ENCODE measurements around the gene OR52W1.

The OR52W1 gene

GRCh38 chr11:6199174-6199810 lies at the start of gene OR52W1:
Gene OR52W1, plus strand, starts transcription at chr11:6199224. Its CDS starts 0 bp downstream, at chr11:6199224.
- no peak for TF ChIP-seq TCF12 (IDR thresholded peaks at IDR 0.05; ENCODE audit: low read depth)
- no peak for TF ChIP-seq EGR1 (IDR thresholded peaks at IDR 0.05)
- no peak for TF ChIP-seq USF1 (IDR thresholded peaks at IDR 0.05)
- no peak for TF ChIP-seq CREB1 (IDR thresholded peaks at IDR 0.05; ENCODE audit: low read depth)
- TF ChIP-seq TEAD4 (IDR thresholded peaks at IDR 0.05) = no peak
- no peak for TF ChIP-seq TAF1 (IDR thresholded peaks at IDR 0.05; ENCODE audit: low read depth)
- no peak for TF ChIP-seq REST (IDR thresholded peaks at IDR 0.05; ENCODE audit: low read depth)
- TF ChIP-seq EP300 (IDR thresholded peaks at IDR 0.05; ENCODE audit: borderline replicate concordance) = no peak
- TF ChIP-seq ZBTB7A (IDR thresholded peaks at IDR 0.05; ENCODE audit: low read depth) = no peak
- TF ChIP-seq YY1 (IDR thresholded peaks at IDR 0.05; ENCODE audit: low read depth) = no peak
- TF ChIP-seq FOXM1 (IDR thresholded peaks at IDR 0.05; ENCODE audit: borderline replicate concordance, low read depth) = no peak
- TF ChIP-seq MAX (IDR thresholded peaks at IDR 0.05) = no peak
- no peak for TF ChIP-seq CEBPB (IDR thresholded peaks at IDR 0.05)
- TF ChIP-seq RAD21 (IDR thresholded peaks at IDR 0.05; ENCODE audit: low read depth) = no peak
- no peak for TF ChIP-seq NFIC (IDR thresholded peaks at IDR 0.05)

- no peak for TF ChIP-seq YY1 (IDR thresholded peaks at IDR 0.05; ENCODE audit: low read depth)
- no peak for TF ChIP-seq RAD21 (IDR thresholded peaks at IDR 0.05; ENCODE audit: low read depth)
- no peak for TF ChIP-seq TEAD4 (IDR thresholded peaks at IDR 0.05)
- no peak for TF ChIP-seq EP300 (IDR thresholded peaks at IDR 0.05; ENCODE audit: borderline replicate concordance)
- no peak for TF ChIP-seq CEBPB (IDR thresholded peaks at IDR 0.05)
- TF ChIP-seq MAX (IDR thresholded peaks at IDR 0.05) = no peak
- no peak for TF ChIP-seq CREB1 (IDR thresholded peaks at IDR 0.05; ENCODE audit: low read depth)
- TF ChIP-seq REST (IDR thresholded peaks at IDR 0.05; ENCODE audit: low read depth) = no peak
- TF ChIP-seq ZBTB7A (IDR thresholded peaks at IDR 0.05; ENCODE audit: low read depth) = no peak
- no peak for TF ChIP-seq USF1 (IDR thresholded peaks at IDR 0.05)
These were observed 47.9 kb upstream of the OR52W1 start for GRCh38 chr11:6151117-6151516.

GRCh38 chr11:6152126-6152525 lies 46.9 kb upstream of the OR52W1 start:
- TF ChIP-seq TEAD4 (IDR thresholded peaks at IDR 0.05) (no peak), USF1 (IDR thresholded peaks at IDR 0.05) (no peak), NFIC (IDR thresholded peaks at IDR 0.05) (no peak)

GRCh38 chr11:6156628-6157359 lies 42.2 kb upstream of the OR52W1 start:
- TF ChIP-seq TEAD4 (IDR thresholded peaks at IDR 0.05) (no peak), USF1 (IDR thresholded peaks at IDR 0.05) (peak; percentile 73)

GRCh38 chr11:6170226-6170625 lies 28.8 kb upstream of the OR52W1 start, which contains the start of gene OR52B2:
Gene OR52B2, minus strand, starts transcription at chr11:6170326. Its CDS starts 0 bp downstream, at chr11:6170326.
- TF ChIP-seq EGR1 (IDR thresholded peaks at IDR 0.05) (no peak), MAX (IDR thresholded peaks at IDR 0.05) (no peak), TCF12 (IDR thresholded peaks at IDR 0.05; ENCODE audit: low read depth) (no peak), TAF1 (IDR thresholded peaks at IDR 0.05; ENCODE audit: low read depth) (no peak), REST (IDR thresholded peaks at IDR 0.05; ENCODE audit: low read depth) (no peak), NFIC (IDR thresholded peaks at IDR 0.05) (no peak), FOXM1 (IDR thresholded peaks at IDR 0.05; ENCODE audit: borderline replicate concordance, low read depth) (no peak), CEBPB (IDR thresholded peaks at IDR 0.05) (no peak), CREB1 (IDR thresholded peaks at IDR 0.05; ENCODE audit: low read depth) (no peak), RAD21 (IDR thresholded peaks at IDR 0.05; ENCODE audit: low read depth) (no peak), TEAD4 (IDR thresholded peaks at IDR 0.05) (no peak), USF1 (IDR thresholded peaks at IDR 0.05) (no peak), EP300 (IDR thresholded peaks at IDR 0.05; ENCODE audit: borderline replicate concordance) (no peak), YY1 (IDR thresholded peaks at IDR 0.05; ENCODE audit: low read depth) (no peak)
